NCI-H446 treated with DMSO at 0.1 percent for 48 hours (cell line): ENCODE results near the gene ZCCHC8.
"Not testable (repeated sequence)": the region's sequence is repeated elsewhere in the genome, so short reads cannot be mapped to it uniquely, and the experiment has no call there.

Source experiments
- DNase-seq: peaks from one replicate; lab custom pipeline; 2025; lab: John Stamatoyannopoulos, UW

ZCCHC8 gene

DNA sequence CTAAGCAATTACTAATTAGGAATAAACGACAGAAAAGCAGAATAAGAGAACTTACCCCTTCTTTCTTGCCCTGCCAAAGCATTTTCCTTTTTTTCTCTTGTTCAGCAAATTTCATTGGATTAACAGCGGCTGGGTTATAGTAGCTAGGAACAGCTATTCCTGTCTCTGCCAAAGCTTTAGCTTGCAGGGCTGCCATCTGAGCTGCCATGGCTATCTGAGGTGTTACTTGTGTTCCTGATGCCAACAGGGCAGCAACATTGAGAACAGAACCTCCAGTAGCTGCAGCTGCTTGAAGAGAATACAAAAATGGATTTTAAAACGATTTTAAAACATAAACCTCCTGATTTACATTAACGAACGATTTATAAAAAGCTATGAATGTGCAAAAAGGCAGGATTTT, 7.4 kb upstream of the ZCCHC8 start:
- DNase-seq: no peak

- DNase-seq: no peak
Measured at GRCh38 chr12:122506393-122506938, 5.7 kb upstream of the ZCCHC8 start.

GRCh38 chr12:122505419-122506051, 4.8 kb upstream of the ZCCHC8 start:
- no peak for DNase-seq

- no peak for DNase-seq
Measured at GRCh38 chr12:122503783-122504590, 3.3 kb upstream of the ZCCHC8 start.

GRCh38 chr12:122503147-122503751, 2.5 kb upstream of the ZCCHC8 start:
- DNase-seq: no peak

- DNase-seq: no peak
Measured at GRCh38 chr12:122501489-122501989, 807 bp upstream of the ZCCHC8 start.

GRCh38 chr12:122499991-122500684, 594 bp downstream of the ZCCHC8 start:
- no peak for DNase-seq

DNA sequence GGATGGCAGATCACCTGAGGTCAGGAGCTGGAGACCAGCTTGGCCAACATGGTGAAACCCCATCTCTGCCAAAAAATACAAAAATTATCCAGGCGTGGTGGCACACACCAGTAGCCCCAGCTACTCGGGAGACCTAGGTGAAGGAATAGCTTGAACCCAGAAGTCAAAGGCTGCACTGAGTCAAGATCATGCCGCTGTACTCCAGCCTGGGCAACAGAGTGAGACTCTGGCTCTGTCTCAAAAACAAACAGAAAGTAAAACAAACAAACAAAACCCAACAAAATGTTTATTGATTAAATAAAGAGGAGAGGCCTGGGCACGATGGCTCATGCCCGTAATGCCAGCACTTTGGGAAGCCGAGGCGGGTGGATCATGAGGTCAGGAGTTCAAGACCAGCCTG, 5.5 kb downstream of the ZCCHC8 start:
- no peak for DNase-seq

DNA sequence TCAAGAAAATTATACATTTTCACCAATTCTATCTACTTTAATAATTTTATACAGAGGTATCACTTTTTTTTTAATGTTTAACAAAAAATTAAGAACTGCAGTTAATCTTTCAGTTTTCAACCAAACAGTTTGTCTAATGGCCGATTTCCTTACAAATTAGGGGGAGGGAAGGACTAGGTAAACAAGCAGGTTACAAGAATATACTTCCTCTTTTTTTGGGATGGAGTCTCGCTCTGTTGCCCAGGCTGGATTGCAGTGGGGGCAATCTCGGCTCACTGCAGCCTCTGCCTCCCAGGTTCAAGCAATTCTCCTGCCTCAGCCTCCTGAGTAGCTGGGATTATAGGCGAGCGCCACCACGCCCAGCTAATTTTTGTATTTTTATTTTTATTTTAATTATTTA, 7.5 kb downstream of the ZCCHC8 start:
- not testable (repeated sequence) for DNase-seq

- DNase-seq: no peak
Measured at GRCh38 chr12:122491991-122492390, 8.7 kb downstream of the ZCCHC8 start.

- no peak for DNase-seq
Measured at GRCh38 chr12:122489038-122489437, 11.7 kb downstream of the ZCCHC8 start.

DNA sequence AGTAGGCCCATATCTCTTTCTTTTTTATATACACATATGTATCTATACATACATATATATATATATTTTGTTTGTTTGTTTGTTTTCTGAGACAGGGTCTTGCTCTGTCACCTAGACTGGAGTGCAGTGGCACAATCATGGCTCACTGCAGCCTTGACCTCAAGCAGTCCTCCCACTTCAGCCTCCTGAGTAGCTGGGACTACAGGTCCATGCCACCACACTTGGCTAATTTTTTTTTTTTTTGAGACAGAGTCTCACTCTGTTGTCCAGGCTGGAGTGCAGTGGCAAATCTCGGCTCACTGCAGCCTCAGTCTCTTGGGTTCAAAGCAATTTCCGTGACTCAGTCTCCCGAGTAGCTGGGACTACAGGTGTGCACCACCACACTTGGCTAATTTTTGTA, 12.9 kb downstream of the ZCCHC8 start:
- DNase-seq: not testable (repeated sequence)

GRCh38 chr12:122486805-122487426, 13.8 kb downstream of the ZCCHC8 start:
- DNase-seq: no peak

DNA sequence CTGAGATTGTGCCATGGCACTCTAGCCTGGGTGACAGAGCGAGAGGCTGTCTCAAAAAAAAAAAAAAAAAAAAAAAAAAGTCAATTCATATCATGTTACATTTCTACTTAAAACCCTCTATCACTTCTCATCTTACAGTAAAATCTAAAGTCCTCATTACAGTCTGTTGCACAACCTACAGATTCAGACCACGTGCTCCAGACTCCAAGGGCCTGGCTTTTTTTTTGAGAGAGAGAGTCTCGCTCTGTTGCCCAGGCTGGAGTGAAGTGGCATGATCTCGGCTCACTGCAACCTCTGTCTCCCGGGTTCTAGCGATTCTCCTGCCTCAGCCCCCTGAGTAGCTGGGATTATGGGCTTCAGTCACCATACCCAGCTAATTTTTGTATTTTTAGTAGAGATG, 14.4 kb downstream of the ZCCHC8 start:
- DNase-seq: not testable (repeated sequence)

DNA sequence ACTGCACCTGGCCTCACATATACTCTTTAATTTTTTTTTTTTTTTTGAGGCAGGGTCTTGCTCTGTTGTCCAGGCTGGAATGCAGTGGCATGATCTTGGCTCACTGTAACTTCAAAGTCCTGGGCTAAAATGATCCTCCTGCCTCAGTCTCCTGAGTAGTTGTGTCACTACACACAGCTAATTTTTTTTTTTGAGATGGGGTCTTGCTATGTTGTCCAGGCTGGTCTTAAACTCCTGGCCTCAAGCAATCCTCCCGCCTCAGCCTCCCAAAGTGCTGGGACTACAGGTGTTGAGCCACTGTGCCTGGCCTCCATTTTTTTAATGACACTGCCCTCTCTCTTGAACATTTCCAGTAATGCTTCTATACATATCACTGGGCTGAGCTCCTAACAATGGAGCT, 16.3 kb downstream of the ZCCHC8 start:
- DNase-seq: not testable (repeated sequence)

- no peak for DNase-seq
Measured at GRCh38 chr12:122483969-122484368, 16.8 kb downstream of the ZCCHC8 start.

DNA sequence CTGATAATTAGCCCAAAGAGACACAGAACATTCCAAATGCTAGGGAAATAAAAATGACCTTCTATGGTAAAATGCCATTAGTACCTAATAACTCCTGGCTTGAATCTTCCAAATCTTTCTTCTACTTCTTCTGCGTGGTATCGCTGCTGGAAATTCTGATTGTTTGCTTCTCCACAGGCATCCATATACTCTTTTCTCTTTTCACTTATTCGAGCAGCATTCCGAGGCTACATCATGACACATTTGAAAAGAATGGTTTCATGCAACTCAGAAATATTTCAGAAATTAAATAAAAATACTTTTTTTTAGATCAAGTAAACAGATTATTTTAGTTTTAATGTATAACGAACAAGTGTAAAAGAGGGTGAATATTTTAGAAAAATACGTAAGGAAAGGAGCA, 18.9 kb downstream of the ZCCHC8 start:
- DNase-seq: no peak

- DNase-seq: no peak
Measured at GRCh38 chr12:122480753-122481152, 20.0 kb downstream of the ZCCHC8 start.

GRCh38 chr12:122474324-122474716, 26.4 kb downstream of the ZCCHC8 start:
- DNase-seq: no peak

DNA sequence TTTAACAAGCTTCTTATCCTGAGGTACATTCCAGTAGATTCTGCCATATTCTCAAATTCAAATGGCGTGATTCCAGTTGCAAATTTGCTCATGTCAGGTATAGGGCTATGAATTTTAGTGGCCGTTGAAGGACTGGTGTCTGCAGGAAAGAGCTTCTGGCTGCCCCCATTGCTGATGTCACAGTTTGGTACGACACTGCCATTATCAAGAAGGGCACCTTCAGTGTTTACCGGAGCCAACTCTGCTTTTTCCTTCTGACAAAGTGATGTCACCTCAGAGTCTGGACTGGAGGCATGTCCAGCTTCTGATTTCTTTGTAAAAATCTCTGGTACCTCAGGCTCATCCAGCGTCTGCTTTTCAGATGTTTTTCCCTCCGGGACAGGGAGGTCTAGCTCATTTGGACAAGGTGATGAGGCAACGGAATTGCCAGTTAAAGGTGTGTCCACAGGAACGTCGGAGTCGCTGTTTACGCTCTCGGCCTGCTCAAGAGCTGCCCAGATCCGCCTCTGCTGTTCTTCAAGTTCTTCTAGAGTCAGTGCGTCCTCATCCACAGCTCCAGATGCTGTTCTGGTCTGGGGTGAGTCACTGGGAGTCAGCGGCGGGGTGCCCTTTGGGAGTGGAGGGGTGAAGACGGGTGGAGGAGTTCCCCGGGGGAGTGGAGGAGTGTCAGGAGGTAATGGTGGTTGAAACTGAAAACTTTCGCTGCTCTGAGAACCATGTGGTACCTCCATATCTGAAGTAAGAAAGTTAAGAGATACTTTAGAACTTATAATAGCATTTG, 27.0 kb downstream of the ZCCHC8 start:
- no peak for DNase-seq
